Fibroblast of skin of scalp (primary cell): ENCODE results near the gene EFHC1. TPM values are rescaled to one million over a fixed set of nuclear protein-coding genes. Genes with fewer than 3 reads are reported as not detected.
"Not testable (repeated sequence)": the region's sequence is repeated elsewhere in the genome, so short reads cannot be mapped to it uniquely, and the experiment has no call there.

ENCODE experiments used
- DNase-seq: peaks from one replicate; pipeline ENCODE4 v3.0.0-alpha.2; 2013
- polyA plus RNA-seq, 2 experiments: library from polyadenylated mRNA; unstranded; fragments of 120-200 nt; gene quantifications; one replicate each; pipeline ENCODE4 v1.2.1, GENCODE V29; 2013; ENCODE audit not compliant: insufficient read length in 2 of 2

The EFHC1 gene
- 11.8 TPM for polyA plus RNA-seq (2013, experiment 1 of 2; ENCODE audit: insufficient read length)
- polyA plus RNA-seq (2013, experiment 2 of 2; ENCODE audit: insufficient read length) = 12.9 TPM

- DNase-seq = peak; percentile 98
Measured at GRCh38 chr6:52419809-52420667, at the start of gene EFHC1. Gene EFHC1 (plus strand): TSS chr6:52420342. CDS start chr6:52420411, 69 bp downstream.

- peak; percentile 68 for DNase-seq
Measured at GRCh38 chr6:52371656-52372191, 48.4 kb upstream of the EFHC1 start.

GRCh38 chr6:52373151-52373690 lies 46.9 kb upstream of the EFHC1 start:
- DNase-seq = no peak

GRCh38 chr6:52374247-52374646 lies 45.9 kb upstream of the EFHC1 start:
- DNase-seq = no peak

- DNase-seq = no peak
Measured at GRCh38 chr6:52375780-52376556, 44.2 kb upstream of the EFHC1 start.

GRCh38 chr6:52376763-52377162 lies 43.4 kb upstream of the EFHC1 start:
- DNase-seq = no peak

- DNase-seq = no peak
Measured at GRCh38 chr6:52377538-52378221, 42.5 kb upstream of the EFHC1 start.

- no peak for DNase-seq
Measured at GRCh38 chr6:52381249-52381648, 38.9 kb upstream of the EFHC1 start.

- no peak for DNase-seq
Measured at GRCh38 chr6:52384145-52384766, 35.9 kb upstream of the EFHC1 start.

GRCh38 chr6:52385074-52385473 lies 35.1 kb upstream of the EFHC1 start:
- no peak for DNase-seq

GRCh38 chr6:52388119-52388518 lies 32.0 kb upstream of the EFHC1 start:
- not testable (repeated sequence) for DNase-seq

- DNase-seq = no peak
Measured at GRCh38 chr6:52388790-52389189, 31.4 kb upstream of the EFHC1 start.

GRCh38 chr6:52389264-52389625 lies 30.9 kb upstream of the EFHC1 start:
- no peak for DNase-seq

- peak; percentile 11 for DNase-seq
Measured at GRCh38 chr6:52389626-52390360, 30.3 kb upstream of the EFHC1 start.

- peak; percentile 35 for DNase-seq
Measured at GRCh38 chr6:52390361-52390727, 29.8 kb upstream of the EFHC1 start.

- no peak for DNase-seq
Measured at GRCh38 chr6:52391599-52391998, 28.5 kb upstream of the EFHC1 start.

GRCh38 chr6:52392944-52393343 lies 27.2 kb upstream of the EFHC1 start:
- peak; percentile 47 for DNase-seq

- DNase-seq = no peak
Measured at GRCh38 chr6:52393780-52394179, 26.4 kb upstream of the EFHC1 start.

GRCh38 chr6:52394251-52394666 lies 25.9 kb upstream of the EFHC1 start:
- DNase-seq = no peak

GRCh38 chr6:52395969-52396368 lies 24.2 kb upstream of the EFHC1 start:
- no peak for DNase-seq
